ENCODE data around the gene TUBB2B.

GRCh38 chr6:3221578-3221977, 5.9 kb downstream of the TUBB2B start:
- no peak for TF ChIP-seq LEF1 (IDR thresholded peaks at IDR 0.05; ENCODE audit: borderline replicate concordance)
- no peak for TF ChIP-seq FOXM1 (IDR thresholded peaks at IDR 0.05; ENCODE audit: borderline replicate concordance)
- TF ChIP-seq ZNF384 (IDR thresholded peaks at IDR 0.05) = no peak
- TF ChIP-seq ARNT (IDR thresholded peaks at IDR 0.05) = no peak
- no peak for TF ChIP-seq NFRKB (IDR thresholded peaks at IDR 0.05)
- TF ChIP-seq, protein P1, sequence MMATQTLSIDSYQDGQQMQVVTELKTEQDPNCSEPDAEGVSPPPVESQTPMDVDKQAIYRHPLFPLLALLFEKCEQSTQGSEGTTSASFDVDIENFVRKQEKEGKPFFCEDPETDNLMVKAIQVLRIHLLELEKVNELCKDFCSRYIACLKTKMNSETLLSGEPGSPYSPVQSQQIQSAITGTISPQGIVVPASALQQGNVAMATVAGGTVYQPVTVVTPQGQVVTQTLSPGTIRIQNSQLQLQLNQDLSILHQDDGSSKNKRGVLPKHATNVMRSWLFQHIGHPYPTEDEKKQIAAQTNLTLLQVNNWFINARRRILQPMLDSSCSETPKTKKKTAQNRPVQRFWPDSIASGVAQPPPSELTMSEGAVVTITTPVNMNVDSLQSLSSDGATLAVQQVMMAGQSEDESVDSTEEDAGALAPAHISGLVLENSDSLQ (IDR thresholded peaks at IDR 0.05) = no peak
- no peak for TF ChIP-seq SP1 (IDR thresholded peaks at IDR 0.05)
